SK-N-SH treated with all-trans-retinoic acid at 6 μM for 48 hours (cell line): ENCODE results near the gene ARHGEF2.

ENCODE experiments used
- ATAC-seq: fragments of 200-7000 bp; cut with Tn5 transposase; 3 replicates; pipeline ENCODE4 v1.9.1; 2020; ENCODE audit warnings: mild to moderate bottlenecking, moderate library complexity
- ARNTL ChIP-seq: fragments of 450-650 bp; formaldehyde crosslinking; IDR thresholded peaks from 2 replicates; pipeline ENCODE4 v1.5.0; 2020; ENCODE audit warnings: low read depth, mild to moderate bottlenecking, moderate library complexity, borderline replicate concordance
- BACH2 ChIP-seq: fragments of 250-450 bp; sonication (Bioruptor Pico); IDR thresholded peaks from 2 replicates; pipeline ENCODE4 v1.9.0; 2021; ENCODE audit warnings: mild to moderate bottlenecking, borderline replicate concordance
- CREB5 ChIP-seq: fragments of 250-450 bp; sonication (Bioruptor Pico); IDR thresholded peaks from 2 replicates; pipeline ENCODE4 v1.5.1; 2020; ENCODE audit warnings: low read depth, mild to moderate bottlenecking, moderate library complexity
- CSDC2 ChIP-seq: fragments of 250-450 bp; sonication (Bioruptor Pico); IDR thresholded peaks from 2 replicates; pipeline ENCODE4 v1.5.0; 2020; ENCODE audit warnings: mild to moderate bottlenecking, moderate library complexity
- ESRRG ChIP-seq: fragments of 250-450 bp; sonication (Bioruptor Pico); IDR thresholded peaks from 2 replicates; pipeline ENCODE4 v1.6.1; 2021; ENCODE audit warnings: mild to moderate bottlenecking
- GLIS3 ChIP-seq: fragments of 250-450 bp; sonication (Bioruptor Pico); IDR thresholded peaks from 2 replicates; pipeline ENCODE4 v1.5.0; 2020; ENCODE audit warnings: mild to moderate bottlenecking, moderate library complexity
- ISL1 ChIP-seq: fragments of 250-450 bp; sonication (Bioruptor Pico); IDR thresholded peaks from 2 replicates; pipeline ENCODE4 v2.1.2; 2022; ENCODE audit warnings: mild to moderate bottlenecking, moderate library complexity
- OSR1 ChIP-seq: fragments of 250-450 bp; sonication (Bioruptor Pico); IDR thresholded peaks from 2 replicates; pipeline ENCODE4 v1.8.0; 2022; ENCODE audit warnings: moderate library complexity, mild to moderate bottlenecking, inconsistent platforms
- PATZ1 ChIP-seq: fragments of 250-450 bp; sonication (Bioruptor Pico); IDR thresholded peaks from 2 replicates; pipeline ENCODE4 v1.8.0; 2020; ENCODE audit warnings: mild to moderate bottlenecking, moderate library complexity, borderline replicate concordance
- POU6F1 ChIP-seq: fragments of 250-450 bp; sonication (Bioruptor Pico); IDR thresholded peaks from 2 replicates; pipeline ENCODE4 v1.8.0; 2021; ENCODE audit warnings: low read depth, mild to moderate bottlenecking, moderate library complexity, borderline replicate concordance
- PPARA ChIP-seq: fragments of 250-450 bp; sonication (Bioruptor Pico); IDR thresholded peaks from 2 replicates; pipeline ENCODE4 v1.5.0; 2020; ENCODE audit warnings: mild to moderate bottlenecking, borderline replicate concordance
- RARB ChIP-seq: fragments of 250-450 bp; sonication (Bioruptor Pico); IDR thresholded peaks from 2 replicates; pipeline ENCODE4 v1.8.0; 2021; ENCODE audit warnings: mild to moderate bottlenecking, moderate library complexity
- SNAI2 ChIP-seq: fragments of 250-450 bp; sonication (Bioruptor Pico); IDR thresholded peaks from 2 replicates; pipeline ENCODE4 v1.5.0; 2020; ENCODE audit warnings: mild to moderate bottlenecking, moderate library complexity
- TCF4 ChIP-seq: fragments of 250-450 bp; sonication (Bioruptor Pico); IDR thresholded peaks from 2 replicates; pipeline ENCODE4 v1.8.0; 2021; ENCODE audit warnings: mild to moderate bottlenecking, moderate library complexity, borderline replicate concordance
- TOX ChIP-seq: fragments of 250-450 bp; sonication (Bioruptor Pico); IDR thresholded peaks from 2 replicates; pipeline ENCODE4 v1.8.0; 2021; ENCODE audit warnings: mild to moderate bottlenecking, moderate library complexity, borderline replicate concordance
- TSHZ2 ChIP-seq: fragments of 250-450 bp; sonication (Bioruptor Pico); IDR thresholded peaks from 2 replicates; pipeline ENCODE4 v1.5.0; 2020; ENCODE audit warnings: mild to moderate bottlenecking, moderate library complexity
- ZC3H10 ChIP-seq: fragments of 250-450 bp; sonication (Bioruptor Pico); IDR thresholded peaks from 2 replicates; pipeline ENCODE4 v1.5.1; 2021; ENCODE audit warnings: mild to moderate bottlenecking, moderate library complexity
- ZFP3 ChIP-seq: fragments of 250-450 bp; sonication (Bioruptor Pico); IDR thresholded peaks from 2 replicates; pipeline ENCODE4 v1.5.0; 2020; ENCODE audit warnings: mild to moderate bottlenecking, moderate library complexity
- ZFP30 ChIP-seq: fragments of 450-650 bp; formaldehyde crosslinking; IDR thresholded peaks from 2 replicates; pipeline ENCODE4 v1.5.0; 2022; ENCODE audit warnings: mild to moderate bottlenecking, moderate library complexity
- ZNF565 ChIP-seq: fragments of 450-650 bp; formaldehyde crosslinking; conservative IDR thresholded peaks from 2 replicates; pipeline ENCODE4 v1.5.0; 2020; ENCODE audit warnings: low read depth, mild to moderate bottlenecking, moderate library complexity
- ZNF70 ChIP-seq: fragments of 450-650 bp; formaldehyde crosslinking; IDR thresholded peaks from 2 replicates; pipeline ENCODE4 v1.5.0; 2020; ENCODE audit warnings: mild to moderate bottlenecking, moderate library complexity
- ZNF8 ChIP-seq: fragments of 450-650 bp; formaldehyde crosslinking; IDR thresholded peaks from 2 replicates; pipeline ENCODE4 v1.5.0; 2020; ENCODE audit warnings: mild to moderate bottlenecking, moderate library complexity
- TF ChIP-seq, protein P1 (sequence below): fragments of 250-450 bp; sonication (Bioruptor Pico); IDR thresholded peaks from 2 replicates; pipeline ENCODE4 v1.5.1; 2021; ENCODE audit warnings: mild to moderate bottlenecking, moderate library complexity

The ARHGEF2 gene

GRCh38 chr1:156025876-156026275 is 47.5 kb upstream of the ARHGEF2 start:
- TF ChIP-seq ZC3H10 (CRISPR knock-in tag) (no peak), PATZ1 (no peak), ISL1 (CRISPR knock-in tag) (no peak), ZFP30 (CRISPR knock-in tag) (no peak), POU6F1 (CRISPR knock-in tag) (no peak), CSDC2 (CRISPR knock-in tag) (no peak), ZFP3 (CRISPR knock-in tag) (no peak), ZNF8 (CRISPR knock-in tag) (no peak), ARNTL (CRISPR knock-in tag) (no peak), PPARA (CRISPR knock-in tag) (no peak), ESRRG (CRISPR knock-in tag) (no peak), OSR1 (CRISPR knock-in tag) (no peak), TCF4 (no peak), SNAI2 (CRISPR knock-in tag) (no peak), TOX (no peak)
- peak; percentile 99 for ATAC-seq

DNA sequence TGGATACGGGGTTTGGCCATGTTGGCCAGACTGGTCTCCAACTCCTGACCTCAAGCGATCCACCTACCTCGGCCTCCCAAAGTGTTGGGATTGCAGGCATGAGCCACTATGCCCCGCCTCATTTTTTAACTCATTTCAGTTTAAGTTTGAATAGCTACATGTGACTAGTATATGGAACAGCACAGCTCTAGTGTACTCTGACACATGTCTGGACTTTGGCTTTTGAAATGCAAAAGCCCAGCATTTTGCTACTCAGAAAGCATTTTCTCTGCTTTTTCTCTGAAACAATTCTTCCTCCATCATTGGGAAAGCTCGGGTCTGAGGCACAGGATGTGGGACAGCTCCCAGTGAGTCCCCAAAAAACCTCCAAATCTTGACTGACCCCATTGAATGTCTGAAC is 46.5 kb upstream of the ARHGEF2 start:
- TF ChIP-seq SNAI2 (CRISPR knock-in tag) (no peak), CSDC2 (CRISPR knock-in tag) (no peak), TOX (no peak), CREB5 (no peak), ARNTL (CRISPR knock-in tag) (no peak), ZNF70 (CRISPR knock-in tag) (no peak), ZNF565 (CRISPR knock-in tag) (no peak), PATZ1 (no peak), GLIS3 (no peak), TCF4 (no peak), ZFP30 (CRISPR knock-in tag) (no peak)

DNA sequence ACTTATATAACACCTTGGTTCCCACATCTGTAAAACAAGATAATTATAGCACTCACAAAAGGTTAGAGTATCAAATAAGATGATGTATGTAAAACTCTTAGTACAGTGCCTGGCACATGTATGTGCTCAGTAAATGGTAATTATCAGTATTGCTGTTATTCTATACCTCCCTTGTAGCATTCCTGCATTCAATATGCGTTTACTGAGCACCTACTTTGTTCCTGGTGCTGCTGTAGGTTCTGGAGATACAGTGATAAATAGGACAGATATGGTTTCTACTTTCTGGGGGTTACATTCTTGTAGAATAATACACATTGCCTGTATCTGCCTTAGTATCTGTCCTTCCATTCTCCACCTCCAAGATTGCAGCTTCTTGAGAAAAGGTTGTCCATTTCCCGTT is 43.6 kb upstream of the ARHGEF2 start:
- no peak for ATAC-seq
- no peak for TF ChIP-seq ARNTL (CRISPR knock-in tag)
- TF ChIP-seq ZC3H10 (CRISPR knock-in tag): no peak
- TF ChIP-seq, protein P1, sequence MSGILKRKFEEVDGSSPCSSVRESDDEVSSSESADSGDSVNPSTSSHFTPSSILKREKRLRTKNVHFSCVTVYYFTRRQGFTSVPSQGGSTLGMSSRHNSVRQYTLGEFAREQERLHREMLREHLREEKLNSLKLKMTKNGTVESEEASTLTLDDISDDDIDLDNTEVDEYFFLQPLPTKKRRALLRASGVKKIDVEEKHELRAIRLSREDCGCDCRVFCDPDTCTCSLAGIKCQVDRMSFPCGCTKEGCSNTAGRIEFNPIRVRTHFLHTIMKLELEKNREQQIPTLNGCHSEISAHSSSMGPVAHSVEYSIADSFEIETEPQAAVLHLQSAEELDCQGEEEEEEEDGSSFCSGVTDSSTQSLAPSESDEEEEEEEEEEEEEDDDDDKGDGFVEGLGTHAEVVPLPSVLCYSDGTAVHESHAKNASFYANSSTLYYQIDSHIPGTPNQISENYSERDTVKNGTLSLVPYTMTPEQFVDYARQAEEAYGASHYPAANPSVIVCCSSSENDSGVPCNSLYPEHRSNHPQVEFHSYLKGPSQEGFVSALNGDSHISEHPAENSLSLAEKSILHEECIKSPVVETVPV (CRISPR knock-in tag): no peak
- TF ChIP-seq OSR1 (CRISPR knock-in tag): no peak
- no peak for TF ChIP-seq PPARA (CRISPR knock-in tag)
- TF ChIP-seq GLIS3: no peak
- no peak for TF ChIP-seq BACH2 (CRISPR knock-in tag)
- TF ChIP-seq TCF4: no peak

More for the DNA sequence above, 46.5 kb upstream of the ARHGEF2 start:
- no peak for ATAC-seq

- no peak for ATAC-seq
- TF ChIP-seq ZFP3 (CRISPR knock-in tag) (no peak), RARB (CRISPR knock-in tag) (no peak), ZFP30 (CRISPR knock-in tag) (no peak), POU6F1 (CRISPR knock-in tag) (no peak), CSDC2 (CRISPR knock-in tag) (no peak), ISL1 (CRISPR knock-in tag) (no peak), TSHZ2 (no peak)
- TF ChIP-seq, protein P1 (CRISPR knock-in tag): no peak
Observed at GRCh38 chr1:156021093-156021428, 42.7 kb upstream of the ARHGEF2 start.
